COLO668 (cell line): ENCODE results near the gene GAS2.
"Not testable (repeated sequence)": the region's sequence is repeated elsewhere in the genome, so short reads cannot be mapped to it uniquely, and the experiment has no call there.

Experiments
- DNase-seq: peaks from one replicate; lab custom pipeline; 2025; ENCODE audit not compliant: unreplicated experiment; lab: John Stamatoyannopoulos, UW

The GAS2 gene

DNA sequence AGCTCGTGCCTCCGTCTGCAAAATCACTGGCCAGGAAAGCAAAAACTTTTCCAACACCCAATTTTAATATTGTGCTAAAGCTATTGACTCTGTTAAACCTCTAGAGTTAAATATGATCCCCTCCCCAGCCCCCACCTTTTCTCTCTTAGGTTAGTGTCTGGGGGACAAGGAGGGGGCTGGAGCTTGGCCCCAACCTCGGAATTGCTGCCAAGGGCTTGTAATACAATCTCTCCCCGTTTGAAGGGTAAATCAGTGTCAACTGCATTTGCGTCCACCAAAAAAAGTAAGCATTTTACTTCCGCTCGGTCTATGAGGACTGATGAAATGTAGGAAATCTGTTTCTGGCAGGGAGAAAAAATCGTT is at the start of gene GAS2:
TSS of gene GAS2 (plus strand) at position 287 of the 363 bp plus-strand sequence. CDS start 8,259 bp downstream, outside the sequence.
- DNase-seq = no peak

- no peak for DNase-seq
Observed at GRCh38 chr11:22617868-22618267, 48.5 kb upstream of the GAS2 start.

DNA sequence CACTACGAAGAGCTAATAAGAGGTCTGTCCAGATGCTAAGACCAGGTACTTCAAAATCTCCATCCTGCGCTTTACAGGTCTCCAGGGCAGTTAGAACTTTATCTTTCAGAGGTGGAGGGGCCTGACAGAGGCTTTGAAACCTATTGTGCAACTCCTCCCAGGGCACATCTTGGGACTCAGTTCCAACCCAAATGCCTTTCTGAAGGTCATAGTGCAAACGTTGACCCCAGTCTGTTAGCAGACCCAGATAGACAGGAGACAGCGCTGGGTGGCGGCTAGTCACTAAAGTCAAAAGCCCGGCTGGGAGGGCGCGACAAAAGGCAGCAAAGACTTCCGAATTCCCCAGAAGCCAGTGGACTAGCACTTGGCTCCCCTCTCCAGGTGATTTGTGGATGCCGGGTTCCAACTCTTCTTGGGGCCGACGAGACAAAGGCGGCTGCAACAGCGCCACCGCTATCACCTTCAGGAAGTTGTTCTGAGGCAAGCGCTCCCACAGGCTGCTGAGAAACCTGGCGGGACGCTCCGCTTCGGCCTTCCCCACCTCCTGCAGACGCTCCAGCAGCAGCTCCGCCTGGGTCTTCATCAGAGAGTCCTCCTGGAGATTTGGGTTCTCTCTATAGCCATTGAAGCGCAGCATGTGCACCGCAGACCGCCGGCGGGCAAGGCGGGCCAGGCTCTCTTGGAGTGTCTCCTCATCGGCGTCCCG is 41.5 kb upstream of the GAS2 start:
- peak; percentile 79 for DNase-seq

DNA sequence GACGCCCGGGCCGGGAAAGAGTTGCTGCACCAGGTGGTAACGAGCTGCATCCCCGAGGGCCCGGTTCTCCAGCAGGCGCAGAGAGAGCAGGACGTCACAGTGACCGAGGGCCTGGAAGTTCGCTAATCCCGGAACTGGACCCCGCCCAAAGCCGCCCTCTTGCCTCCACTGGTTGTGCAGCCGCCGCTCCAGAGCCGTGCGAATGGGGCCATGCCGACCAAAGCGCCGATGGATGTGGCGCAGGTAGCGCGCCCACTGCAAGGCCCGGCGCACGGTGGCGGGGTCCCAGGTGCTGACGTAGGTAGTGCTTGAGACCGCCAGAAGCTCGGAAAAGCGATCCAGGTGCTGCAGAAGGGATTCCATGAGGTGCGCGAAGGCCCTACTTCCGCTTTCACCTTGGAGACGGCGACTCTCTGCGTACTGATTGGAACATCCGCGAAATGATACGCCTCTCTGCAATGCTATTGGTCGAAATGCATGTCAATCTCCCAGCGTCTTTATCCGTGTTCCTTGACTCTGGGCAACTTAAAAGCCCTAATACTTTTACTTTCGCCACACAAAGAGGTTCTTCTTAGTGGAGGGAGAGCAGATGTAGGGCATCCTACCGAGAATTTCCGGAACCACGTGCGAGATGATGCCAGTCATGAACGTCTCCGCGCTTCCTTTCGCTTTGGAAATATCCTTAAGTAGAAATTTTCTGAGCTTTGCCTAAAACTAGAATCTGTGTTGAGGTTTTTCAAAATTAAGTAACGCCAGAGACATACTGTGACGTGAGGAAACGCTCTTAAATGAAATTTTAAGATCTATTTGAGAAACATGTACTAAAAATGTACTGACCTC is 40.7 kb upstream of the GAS2 start, which contains the start of gene FANCF:
TSS of gene FANCF (minus strand) at position 376 of the 840 bp plus-strand sequence. CDS start at position 363, 13 bp downstream.
- DNase-seq = peak; percentile 96

DNA sequence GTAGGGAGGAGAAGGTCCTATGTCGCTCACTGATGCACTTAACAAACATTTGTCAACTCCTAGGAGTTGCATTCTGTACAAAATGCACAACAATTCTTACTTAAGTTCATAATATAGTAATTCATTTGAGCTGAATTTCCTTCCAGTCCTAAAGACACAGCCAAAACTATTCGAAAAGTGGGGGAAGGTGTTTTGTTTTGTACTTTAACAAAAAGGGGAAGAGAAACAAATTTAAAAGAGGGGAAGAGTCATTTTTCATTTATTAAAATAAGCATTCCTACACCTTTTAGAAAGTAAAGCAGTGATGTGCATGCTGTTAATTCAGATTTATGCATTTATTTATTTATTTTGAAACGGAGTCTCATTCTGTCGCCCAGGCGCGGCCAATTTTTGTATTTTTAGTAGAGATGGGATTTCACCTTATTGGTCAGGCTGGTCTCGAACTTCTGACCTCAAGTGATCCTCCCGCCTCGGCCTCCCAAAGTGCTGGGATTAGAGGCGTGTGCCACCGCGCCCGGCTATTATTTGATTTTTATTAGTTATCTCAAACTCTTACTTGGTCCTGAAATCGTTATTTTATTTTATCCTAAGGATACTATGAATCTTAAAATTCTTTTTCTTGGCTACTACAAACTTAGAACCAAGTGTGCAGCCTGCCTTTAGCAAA is 39.7 kb upstream of the GAS2 start:
- DNase-seq = no peak

DNA sequence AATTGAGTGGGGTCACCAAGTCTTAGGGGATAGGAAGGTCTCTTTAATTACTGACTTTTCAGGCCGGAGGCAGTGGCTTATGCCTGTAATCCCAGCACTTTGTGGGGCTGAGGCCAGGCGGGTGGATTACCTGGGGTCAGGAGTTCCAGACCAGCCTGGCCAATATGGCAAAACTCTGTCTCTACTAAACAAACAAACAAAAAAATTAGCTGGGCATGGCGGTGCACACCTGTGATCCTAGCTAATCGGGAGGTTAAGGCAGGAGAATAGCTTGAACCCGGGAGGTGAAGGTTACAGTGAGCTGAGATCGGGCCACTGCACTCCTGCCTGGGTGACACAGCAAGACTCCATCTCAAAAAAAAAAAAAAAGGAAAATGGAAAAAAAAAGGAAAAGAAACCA is 39.0 kb upstream of the GAS2 start:
- no peak for DNase-seq

DNA sequence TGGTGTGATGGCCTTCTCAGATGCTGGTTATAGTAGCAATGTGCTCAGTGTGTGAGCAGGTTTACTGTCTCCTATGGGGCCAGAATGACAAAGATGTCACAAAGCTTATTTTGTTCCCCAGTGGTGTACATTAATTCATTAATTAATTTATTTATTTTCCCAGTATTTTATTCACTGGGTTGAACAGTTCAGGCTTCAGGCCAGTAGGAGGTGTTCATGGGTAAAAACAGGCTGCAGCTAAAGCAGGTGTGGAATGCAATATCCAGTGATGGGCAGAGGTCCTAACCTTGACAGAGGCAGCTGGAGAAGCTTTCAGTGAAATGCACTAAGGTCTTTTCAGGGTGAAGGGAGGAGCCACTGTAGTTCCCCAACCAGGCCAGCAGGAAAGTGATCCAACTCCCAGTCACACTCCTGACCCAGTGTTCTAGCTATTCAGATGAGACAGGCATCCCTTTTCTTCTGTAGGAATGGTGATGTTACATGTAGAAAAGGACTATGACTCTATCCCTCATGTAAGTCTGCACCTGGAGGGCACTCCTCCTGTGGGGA is 33.0 kb upstream of the GAS2 start:
- no peak for DNase-seq

GRCh38 chr11:22634897-22635629 is 31.3 kb upstream of the GAS2 start:
- DNase-seq = peak; percentile 81

DNA sequence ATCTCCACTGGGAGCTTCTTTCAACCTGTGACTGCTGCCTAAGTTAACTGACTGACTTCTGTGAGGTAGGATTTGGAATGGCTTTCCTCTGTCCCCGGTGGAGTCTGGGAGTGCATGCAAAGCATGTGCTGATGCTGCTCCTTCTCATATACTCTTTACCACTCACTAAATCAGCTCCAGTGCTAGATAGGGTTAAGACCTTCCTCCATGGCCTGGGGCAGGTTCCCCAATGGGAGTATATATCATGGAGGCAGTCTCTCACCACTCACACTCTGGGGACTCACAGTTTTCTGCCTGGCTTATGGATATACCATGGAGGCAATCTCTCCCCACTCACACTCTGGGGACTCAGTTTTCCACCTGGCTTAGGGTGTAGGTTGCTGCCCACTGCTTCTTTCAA is 30.7 kb upstream of the GAS2 start:
- no peak for DNase-seq

DNA sequence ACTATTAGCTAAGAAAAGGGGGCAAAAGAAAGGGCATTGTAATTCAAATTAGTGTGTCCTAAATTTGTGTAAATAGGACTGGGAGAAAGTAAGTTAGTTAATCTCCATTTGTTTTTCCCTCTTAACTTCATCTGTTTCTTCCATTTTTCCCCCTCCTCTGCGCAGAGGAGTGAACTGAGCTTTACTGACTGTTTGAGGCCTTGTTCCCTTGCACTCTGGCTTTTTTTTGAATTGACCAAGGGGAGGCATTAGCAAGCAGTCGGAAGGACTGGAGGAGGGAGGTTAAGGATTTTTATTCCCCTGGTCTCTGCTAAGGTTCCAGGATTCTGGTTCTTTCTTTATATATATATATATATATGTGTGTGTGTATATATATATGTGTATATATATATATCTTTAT is 25.5 kb upstream of the GAS2 start:
- no peak for DNase-seq

DNA sequence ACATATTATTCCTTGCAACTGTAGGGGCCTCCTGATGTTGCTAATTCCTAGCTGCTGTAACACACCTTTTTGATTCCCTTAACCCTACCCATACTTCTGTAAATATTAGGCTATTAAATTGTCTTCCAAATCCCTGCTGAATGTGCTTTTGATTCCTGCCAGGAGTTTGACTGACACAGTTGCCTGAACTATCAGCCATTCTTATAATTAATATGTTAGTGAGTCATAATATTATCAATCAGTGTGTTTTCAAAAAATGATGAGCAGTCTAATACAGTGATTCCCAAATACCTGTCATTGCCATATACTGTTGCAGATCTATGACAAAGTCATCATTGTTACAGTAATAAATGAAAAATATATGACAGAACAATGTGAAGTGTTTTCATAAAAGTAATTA is 24.9 kb upstream of the GAS2 start:
- DNase-seq = no peak

GRCh38 chr11:22652346-22652745 is 14.1 kb upstream of the GAS2 start:
- DNase-seq = not testable (repeated sequence)

DNA sequence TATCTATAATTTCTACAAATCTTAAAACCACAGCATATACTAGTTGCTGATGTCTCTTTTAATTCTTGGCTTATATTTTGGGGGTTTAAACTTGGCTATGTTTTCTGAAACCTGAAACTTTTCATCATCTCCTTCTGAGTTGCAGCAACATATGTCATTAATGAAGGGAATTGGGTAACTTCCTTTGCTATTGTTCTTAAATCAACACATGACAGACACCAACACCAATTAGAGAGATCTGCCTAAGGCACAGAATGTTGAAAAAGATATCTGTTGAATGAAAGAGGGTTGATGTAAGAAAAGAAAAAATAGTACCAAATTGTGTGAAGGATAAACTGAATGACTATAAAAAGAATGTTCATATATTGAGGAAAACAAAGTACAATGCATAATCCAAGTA is 10.3 kb upstream of the GAS2 start:
- DNase-seq = no peak

DNA sequence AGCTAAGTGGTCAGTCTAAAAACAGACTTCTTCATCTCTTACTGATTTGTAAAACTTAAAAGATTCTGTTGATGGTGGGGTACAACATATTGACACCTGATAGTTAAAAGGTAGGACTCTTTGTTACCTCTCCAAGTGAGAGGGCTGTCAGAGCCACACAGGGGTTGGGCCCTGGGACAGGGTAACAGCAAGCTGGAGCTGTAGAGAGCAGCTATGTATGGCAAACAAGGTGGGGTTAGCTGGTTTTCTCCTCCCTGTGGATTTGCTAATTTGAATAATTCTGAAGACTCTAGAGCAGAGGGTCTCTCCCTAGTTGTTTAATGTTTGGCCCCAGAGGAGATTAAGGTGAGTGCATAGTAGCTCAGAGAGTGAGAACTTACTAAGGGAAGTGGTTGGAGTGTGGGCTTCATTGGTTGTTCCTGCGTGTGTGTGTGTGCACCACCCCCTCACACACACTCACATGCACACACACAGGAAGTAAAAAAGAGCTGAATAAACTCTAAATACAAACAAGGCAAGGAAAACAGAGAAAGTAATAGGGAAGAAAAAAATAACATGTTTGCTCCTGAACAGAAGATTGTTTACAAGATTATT is 9.2 kb upstream of the GAS2 start:
- DNase-seq = no peak

GRCh38 chr11:22659783-22660182 is 6.6 kb upstream of the GAS2 start:
- no peak for DNase-seq

GRCh38 chr11:22666688-22667439 is 453 bp downstream of the GAS2 start:
- peak; percentile 58 for DNase-seq

DNA sequence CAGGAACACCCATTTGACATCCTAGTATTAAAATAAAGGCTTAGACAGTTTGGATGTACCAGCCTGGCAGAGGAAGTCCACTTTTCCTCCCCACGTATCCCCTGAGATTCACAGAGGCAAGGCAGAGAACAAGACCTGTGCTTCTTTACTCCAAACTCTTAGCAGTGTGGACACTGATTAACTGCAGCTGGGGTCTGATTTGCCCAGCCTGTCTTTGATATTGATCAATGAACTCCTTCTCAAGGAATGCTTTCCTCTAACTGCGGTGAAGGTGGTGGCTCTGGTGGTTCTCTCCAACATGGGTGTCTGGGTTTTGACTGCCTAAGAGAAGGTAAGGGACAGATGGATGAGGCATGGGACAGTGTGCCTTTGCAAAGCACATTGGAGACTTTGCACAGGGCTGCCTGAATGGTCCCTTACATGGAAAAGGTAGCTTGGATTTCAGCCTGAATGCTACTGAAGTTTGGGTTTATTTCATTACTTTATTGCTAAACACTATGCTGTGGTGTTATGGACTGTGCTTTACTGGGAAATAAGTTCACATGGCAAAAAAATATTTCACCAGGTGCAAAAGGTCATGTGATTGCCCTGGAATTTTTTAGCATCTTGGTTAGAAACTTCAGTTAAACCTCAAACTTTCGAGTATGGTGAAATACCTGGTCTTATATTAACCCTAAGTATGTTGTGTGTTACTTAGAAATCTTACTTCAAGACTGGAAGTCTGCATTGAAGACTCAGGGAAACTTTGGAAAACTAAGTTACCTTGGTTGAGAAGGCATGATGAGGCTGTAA is 1.8 kb downstream of the GAS2 start:
- no peak for DNase-seq

DNA sequence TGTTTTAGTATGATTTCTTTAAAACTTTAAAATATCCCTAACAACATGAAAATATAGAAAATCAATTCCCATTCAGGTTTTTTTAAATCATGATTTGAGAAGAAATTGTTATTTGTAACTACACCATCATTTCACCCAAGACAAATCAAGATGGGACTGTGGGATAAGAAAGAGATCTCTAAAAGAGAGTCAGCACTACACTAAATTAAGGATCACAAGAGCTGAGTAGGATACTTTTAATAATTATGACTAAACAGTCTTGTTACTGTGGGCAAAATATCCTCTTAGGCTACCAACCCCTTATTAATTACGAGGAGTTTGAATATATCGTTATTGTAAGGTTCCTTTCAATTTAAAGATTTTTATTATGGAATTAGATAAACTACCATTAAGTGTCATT is 3.0 kb downstream of the GAS2 start:
- DNase-seq = no peak

DNA sequence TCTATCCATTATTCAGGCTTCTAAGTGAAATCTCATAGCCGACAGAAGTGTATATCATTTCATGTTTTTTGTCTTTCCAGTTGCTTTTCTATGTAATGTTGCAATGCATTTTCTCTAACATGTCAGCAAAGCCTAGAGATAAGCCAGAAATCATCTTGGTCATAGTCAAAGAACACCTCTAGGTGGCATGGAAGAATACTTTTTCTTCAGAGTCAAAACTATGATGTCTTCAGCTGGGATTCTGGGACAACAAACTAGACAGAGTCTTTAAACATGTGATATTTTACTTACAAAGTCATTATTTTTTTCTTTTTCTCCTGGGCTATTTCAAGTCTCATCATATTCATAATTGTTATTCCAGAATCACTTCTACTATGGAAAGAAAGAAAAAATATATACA is 4.4 kb downstream of the GAS2 start:
- no peak for DNase-seq
